HG03575 (cell line): ENCODE results near the gene KSR1.

Experiments
- ATAC-seq: cut with Tn5 transposase; IDR thresholded peaks from one replicate; pipeline ENCODE4 v1.9.1; 2021; ENCODE audit not compliant: unreplicated experiment, insufficient number of reproducible peaks, low FRiP score; ENCODE audit errors: extremely low read depth

KSR1 gene

GRCh38 chr17:27569884-27570577 lies 113.8 kb downstream of the KSR1 start:
- no peak for ATAC-seq

DNA sequence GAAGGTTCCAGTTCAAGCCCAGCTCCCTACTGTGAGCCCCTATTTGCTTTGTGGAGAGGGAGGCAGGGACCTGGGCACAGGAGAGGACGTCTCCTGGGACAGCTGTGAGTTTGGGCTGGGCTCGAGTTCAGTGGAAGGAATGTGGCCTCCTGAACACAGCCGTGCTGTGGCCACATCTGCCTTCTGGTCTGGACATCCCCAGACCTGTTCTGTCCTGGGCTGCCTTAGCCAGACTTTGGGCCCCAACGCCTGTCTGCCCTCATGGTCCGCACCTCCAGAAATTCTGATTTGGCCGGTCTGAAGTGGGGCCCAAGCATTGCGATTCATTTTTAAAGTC lies 114.3 kb downstream of the KSR1 start:
- ATAC-seq: no peak

GRCh38 chr17:27571563-27572352 lies 115.5 kb downstream of the KSR1 start:
- no peak for ATAC-seq

GRCh38 chr17:27572665-27573064 lies 116.4 kb downstream of the KSR1 start:
- ATAC-seq: no peak

- ATAC-seq: no peak
These were observed 117.3 kb downstream of the KSR1 start for GRCh38 chr17:27573548-27573947.

GRCh38 chr17:27573971-27574525 lies 117.8 kb downstream of the KSR1 start:
- ATAC-seq: no peak

DNA sequence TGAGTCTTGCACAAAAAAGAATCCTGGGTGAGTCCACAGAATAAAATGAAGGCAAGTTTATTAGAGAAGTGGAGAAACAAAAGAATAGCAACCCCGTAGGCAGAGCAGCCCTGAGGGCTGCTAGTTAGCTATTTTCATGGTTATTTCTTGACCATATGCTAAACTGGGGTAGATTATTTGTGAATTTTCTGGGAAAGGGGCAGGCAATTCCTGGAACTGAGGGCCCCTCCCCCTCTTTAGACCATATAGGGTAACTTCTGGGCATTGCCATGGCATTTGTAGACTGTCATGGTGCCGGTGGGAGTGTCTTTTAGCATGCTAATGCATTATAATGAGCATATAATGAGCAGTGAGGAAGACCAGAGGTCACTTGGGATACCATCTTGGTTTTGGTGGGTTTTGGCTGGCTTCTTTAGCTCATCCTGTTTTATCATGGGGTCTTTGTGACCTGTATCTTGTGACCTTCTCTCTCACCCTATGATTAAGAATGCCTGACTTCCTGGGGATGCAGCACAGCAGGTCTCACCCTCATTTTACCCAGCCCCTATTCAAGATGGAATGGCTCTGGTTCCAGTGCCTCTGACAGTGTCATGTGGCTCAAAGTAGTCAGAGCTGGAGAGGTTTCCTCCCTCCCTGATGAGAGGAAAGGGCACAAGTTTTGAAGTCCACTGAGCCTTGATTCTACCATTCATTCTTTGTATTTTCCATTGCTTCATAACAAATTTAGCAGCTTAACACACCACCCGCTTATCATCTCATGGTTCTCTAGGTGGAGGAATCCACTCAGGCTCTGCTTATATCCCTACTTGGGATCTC lies 119.1 kb downstream of the KSR1 start:
- ATAC-seq: no peak

GRCh38 chr17:27575912-27576252 lies 119.6 kb downstream of the KSR1 start:
- no peak for ATAC-seq

DNA sequence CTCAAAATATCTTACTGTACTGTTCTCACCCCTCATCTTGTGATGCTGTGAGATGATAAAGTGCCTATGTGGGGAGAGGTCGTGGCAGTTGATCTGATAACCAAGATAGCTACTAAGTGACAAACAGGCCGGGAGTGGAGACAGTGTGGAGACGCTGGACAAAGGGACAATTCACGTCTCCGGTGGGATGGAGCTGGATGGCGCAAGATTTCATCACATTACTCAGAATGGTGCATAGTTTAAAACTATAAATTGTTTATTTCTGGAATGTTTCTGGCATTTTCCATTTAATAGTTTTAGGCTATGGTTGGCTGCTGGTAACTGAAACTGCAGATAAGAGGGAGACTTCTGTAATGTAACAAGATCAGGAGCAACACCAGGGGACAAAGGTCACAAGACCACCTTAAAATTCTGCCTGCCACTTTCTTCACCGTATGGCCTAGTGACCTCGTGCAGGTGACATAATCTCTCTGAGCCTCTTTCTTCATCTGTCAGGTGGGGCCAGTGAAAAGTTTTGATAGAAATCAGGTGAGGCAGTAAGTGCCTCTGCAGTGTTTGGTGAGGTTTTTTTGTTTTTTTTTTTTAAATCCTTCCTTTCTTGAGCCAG lies 120.3 kb downstream of the KSR1 start:
- no peak for ATAC-seq

- no peak for ATAC-seq
These were observed 121.0 kb downstream of the KSR1 start for GRCh38 chr17:27577121-27577761.

DNA sequence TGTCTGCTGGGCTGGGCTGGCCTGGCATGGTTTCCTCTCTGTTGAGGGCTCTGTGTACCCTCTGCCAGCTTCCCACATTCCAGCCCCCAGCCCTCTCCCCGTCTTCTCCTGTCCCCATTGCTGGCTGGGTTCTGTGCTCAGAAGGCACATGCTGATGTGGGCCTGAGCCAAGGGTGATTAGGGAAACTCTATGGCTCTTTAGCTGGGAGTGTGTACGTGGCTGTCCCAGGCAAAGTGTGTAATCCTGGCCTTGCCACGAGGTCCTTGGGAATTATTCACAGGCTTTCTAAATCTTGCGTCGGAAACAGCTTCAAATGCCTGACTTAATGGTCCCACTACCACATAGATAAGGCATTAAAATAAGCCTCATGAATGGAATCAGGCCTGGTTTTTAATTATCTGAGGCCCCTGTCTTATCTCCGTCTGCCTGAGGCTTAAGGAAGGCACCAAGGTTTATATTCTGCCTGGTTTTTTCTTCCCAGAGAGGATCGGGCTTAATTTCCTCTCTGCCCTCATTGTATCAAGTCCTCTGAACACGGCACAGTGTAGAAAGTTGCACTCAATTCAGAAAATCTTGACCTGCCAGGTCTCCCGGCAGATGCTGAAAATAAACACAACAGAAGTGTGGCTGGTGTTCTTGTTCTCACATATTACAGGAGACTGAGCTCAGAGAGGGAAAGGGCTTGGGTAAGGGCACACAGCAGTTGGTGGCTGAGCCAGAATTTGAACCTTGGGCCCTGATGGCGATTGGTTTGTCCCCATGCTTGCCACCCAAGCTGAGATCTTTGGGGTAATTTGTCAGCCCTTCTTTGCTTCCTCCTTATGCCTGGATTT lies 121.9 kb downstream of the KSR1 start:
- ATAC-seq: no peak

- peak; percentile 60 for ATAC-seq
These were observed 122.5 kb downstream of the KSR1 start for GRCh38 chr17:27578718-27579085.

- no peak for ATAC-seq
These were observed 123.1 kb downstream of the KSR1 start for GRCh38 chr17:27579304-27579703.

DNA sequence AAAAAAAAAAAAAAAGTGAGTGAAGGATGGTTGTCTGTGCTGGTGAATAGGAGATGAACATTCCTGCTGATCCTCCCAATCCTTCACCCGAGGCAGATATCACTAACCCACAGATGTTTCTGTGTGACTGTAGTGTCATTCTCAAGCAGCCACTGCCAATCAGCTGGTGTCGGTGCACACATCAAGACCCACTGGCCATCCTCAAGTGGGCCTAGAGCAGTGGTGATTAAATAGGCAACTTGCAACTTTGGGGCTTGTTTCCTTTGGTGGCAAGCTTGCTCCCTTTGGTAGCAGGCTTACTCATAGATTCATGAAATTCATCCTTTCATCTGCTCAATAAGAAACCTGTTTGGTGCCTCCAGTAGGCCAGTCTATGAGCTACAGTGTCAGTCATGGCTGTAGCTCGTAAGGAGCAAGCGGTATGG lies 123.7 kb downstream of the KSR1 start:
- no peak for ATAC-seq

DNA sequence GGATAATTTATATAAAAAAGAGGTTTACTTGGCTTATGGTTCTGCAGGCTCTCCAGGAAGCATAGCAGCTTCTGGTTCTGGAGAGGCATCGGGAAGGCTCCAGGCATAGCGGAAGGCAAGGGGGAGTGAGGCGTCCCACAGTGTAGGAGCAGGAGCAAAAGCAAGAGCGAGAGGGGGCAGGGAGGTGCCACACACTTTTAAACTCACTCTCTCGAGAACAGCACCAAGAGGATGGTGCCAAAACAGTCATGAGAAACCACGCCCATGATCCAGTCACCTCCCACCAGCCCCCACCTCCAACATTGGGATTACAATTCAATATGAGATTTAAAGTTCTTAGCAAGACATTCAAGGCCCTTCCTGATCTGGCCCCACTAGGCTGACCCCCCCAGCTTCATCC lies 124.8 kb downstream of the KSR1 start:
- ATAC-seq: no peak

DNA sequence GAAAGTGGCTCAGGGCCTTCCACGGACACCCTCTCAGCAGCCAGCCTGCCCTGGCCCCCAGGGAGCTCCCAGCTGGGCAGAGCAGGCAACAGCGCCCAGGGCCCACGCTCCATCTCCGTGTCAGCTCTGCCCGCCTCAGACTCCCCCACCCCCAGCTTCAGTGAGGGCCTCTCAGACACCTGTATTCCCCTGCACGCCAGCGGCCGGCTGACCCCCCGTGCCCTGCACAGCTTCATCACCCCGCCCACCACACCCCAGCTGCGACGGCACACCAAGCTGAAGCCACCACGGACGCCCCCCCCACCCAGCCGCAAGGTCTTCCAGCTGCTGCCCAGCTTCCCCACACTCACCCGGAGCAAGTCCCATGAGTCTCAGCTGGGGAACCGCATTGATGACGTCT lies 126.4 kb downstream of the KSR1 start:
- ATAC-seq: no peak

- ATAC-seq: no peak
These were observed 129.0 kb downstream of the KSR1 start for GRCh38 chr17:27585153-27585681.

DNA sequence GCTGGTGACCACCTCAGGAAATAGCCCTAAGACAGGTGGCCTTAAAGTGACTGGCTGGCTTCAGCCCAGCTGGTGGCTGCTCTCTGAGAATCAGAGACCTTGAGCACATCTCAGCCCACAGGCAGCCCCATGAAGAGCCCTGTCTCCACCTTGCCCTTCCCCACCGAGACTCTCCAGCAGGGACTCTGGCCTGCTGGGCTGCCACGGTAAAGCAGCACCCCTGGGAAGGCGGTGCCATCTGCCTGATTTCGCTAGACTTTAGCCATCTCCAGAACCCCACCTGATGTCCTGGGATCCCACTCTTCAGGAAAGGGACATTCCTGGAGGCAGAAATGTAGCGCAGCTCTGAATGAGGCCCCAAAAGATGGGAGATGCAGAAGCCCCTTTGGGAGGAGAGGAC lies 129.5 kb downstream of the KSR1 start:
- no peak for ATAC-seq
